Upper lobe of right lung (tissue), 1 donor: ENCODE results near the gene DAB1. TPM values are rescaled to one million over a fixed set of nuclear protein-coding genes. Genes with fewer than 3 reads are reported as not detected.

Experiments used
- ATAC-seq: fragments of 200-7000 bp; cut with Tn5 transposase; one replicate; pipeline ENCODE4 v1.9.1; 2020; ENCODE audit warnings: mild to moderate bottlenecking, moderate library complexity
- DNase-seq: peaks from one replicate; pipeline ENCODE4 v3.0.0-alpha.2; 2020
- H3K27ac ChIP-seq: fragments of 200-600 bp; one replicate; pipeline ENCODE4 v1.8.0; 2022
- H3K27me3 ChIP-seq: fragments of 200-600 bp; one replicate; pipeline ENCODE4 v1.8.0; 2022; ENCODE audit warnings: mild to moderate bottlenecking
- H3K36me3 ChIP-seq: fragments of 200-600 bp; one replicate; pipeline ENCODE4 v1.8.0; 2022
- H3K4me1 ChIP-seq: fragments of 200-600 bp; one replicate; pipeline ENCODE4 v1.8.0; 2022
- H3K4me3 ChIP-seq: fragments of 200-600 bp; one replicate; pipeline ENCODE4 v1.8.0; 2022; ENCODE audit warnings: mild to moderate bottlenecking
- H3K9me3 ChIP-seq: fragments of 200-600 bp; one replicate; pipeline ENCODE4 v1.8.0; 2022
- CTCF ChIP-seq: fragments of 200-600 bp; IDR thresholded peaks from one replicate; pipeline ENCODE4 v1.8.0; 2022; ENCODE audit warnings: antibody characterized with exemption
- intact Hi-C: fragments of 100-400 bp; cut with DNase I; formaldehyde crosslinking; loops from one replicate; pipeline ENCODE4 v1.11.0; 2022
- total RNA-seq: library from RNA; stranded (reverse); fragmentation: NEBNext Ultra II Directional; extraction: Animal tissue kit (Norgen Biotek cat#: 25700); gene quantifications from one replicate; pipeline ENCODE4 v1.2.1, GENCODE V29; 2021
- donor health status: DM: no; HTN: yes; CAD: no; lungs with severe emphysema.

Gene DAB1
- total RNA-seq, 1 donor from 2014 or later, result 0.29 TPM

- Histone ChIP-seq H3K27me3 (peaks cover 4% of the 10 kb centered on the region), H3K36me3 (no peaks in the 10 kb centered on the region), H3K9me3 (no peaks in the 10 kb centered on the region), H3K4me3 (no peak overlapping the region), H3K4me1 (no peaks in the 10 kb centered on the region), H3K27ac (no peak overlapping the region)
- ATAC-seq (no peak), DNase-seq (no peak)
- no peak for TF ChIP-seq CTCF
- intact Hi-C loops, result no loop called here
Observed at GRCh38 chr1:57281324-57281723, 142.5 kb downstream of the DAB1 start.

- Histone ChIP-seq H3K4me1 (no peaks in the 10 kb centered on the region), H3K27ac (no peak overlapping the region), H3K9me3 (no peaks in the 10 kb centered on the region), H3K36me3 (no peaks in the 10 kb centered on the region), H3K27me3 (no peaks in the 10 kb centered on the region), H3K4me3 (no peak overlapping the region)
- peak; percentile 79 for ATAC-seq
- no peak for DNase-seq
- intact Hi-C loops, result no loop called here
- no peak for TF ChIP-seq CTCF
Observed at GRCh38 chr1:57279909-57280666, 143.8 kb downstream of the DAB1 start.

GRCh38 chr1:57278558-57278957 is 145.3 kb downstream of the DAB1 start:
- DNase-seq (no peak), ATAC-seq (no peak)
- Histone ChIP-seq H3K27me3 (no peaks in the 10 kb centered on the region), H3K4me3 (no peak overlapping the region), H3K36me3 (no peaks in the 10 kb centered on the region), H3K9me3 (no peaks in the 10 kb centered on the region), H3K4me1 (no peaks in the 10 kb centered on the region), H3K27ac (no peak overlapping the region)
- no peak for TF ChIP-seq CTCF
- intact Hi-C loops, result no loop called here

- Histone ChIP-seq H3K4me1 (no peaks in the 10 kb centered on the region), H3K9me3 (no peaks in the 10 kb centered on the region), H3K27ac (no peak overlapping the region), H3K27me3 (no peaks in the 10 kb centered on the region), H3K36me3 (no peaks in the 10 kb centered on the region), H3K4me3 (no peak overlapping the region)
- intact Hi-C loops, result no loop called here
- TF ChIP-seq CTCF, result no peak
- no peak for ATAC-seq
- DNase-seq, result no peak
Observed at GRCh38 chr1:57277681-57278080, 146.2 kb downstream of the DAB1 start.

GRCh38 chr1:57276918-57277317 is 146.9 kb downstream of the DAB1 start:
- H3K27me3 ChIP-seq, result no peaks in the 10 kb centered on the region
- no peaks in the 10 kb centered on the region for H3K4me1 ChIP-seq
- no peak for TF ChIP-seq CTCF
- intact Hi-C loops, result no loop called here
- ATAC-seq, result no peak
- H3K9me3 ChIP-seq, result no peaks in the 10 kb centered on the region
- H3K36me3 ChIP-seq, result no peaks in the 10 kb centered on the region
- DNase-seq, result no peak
- no peak overlapping the region for H3K27ac ChIP-seq
- H3K4me3 ChIP-seq, result no peak overlapping the region

- TF ChIP-seq CTCF, result no peak
- Histone ChIP-seq H3K4me1 (no peaks in the 10 kb centered on the region), H3K4me3 (no peak overlapping the region), H3K9me3 (no peaks in the 10 kb centered on the region), H3K36me3 (no peaks in the 10 kb centered on the region), H3K27ac (no peak overlapping the region), H3K27me3 (no peaks in the 10 kb centered on the region)
- DNase-seq, result no peak
- intact Hi-C loops, result no loop called here
- ATAC-seq, result no peak
Observed at GRCh38 chr1:57272601-57273000, 151.3 kb downstream of the DAB1 start.
